ENCODE data around the gene SLCO2A1. TPM values are rescaled to one million over a fixed set of nuclear protein-coding genes. Genes with fewer than 3 reads are reported as not detected.

SLCO2A1 gene
- total RNA-seq, 4 donors from 2014 or later: 8.4 to 68.5 (median 22.7) TPM

DNA sequence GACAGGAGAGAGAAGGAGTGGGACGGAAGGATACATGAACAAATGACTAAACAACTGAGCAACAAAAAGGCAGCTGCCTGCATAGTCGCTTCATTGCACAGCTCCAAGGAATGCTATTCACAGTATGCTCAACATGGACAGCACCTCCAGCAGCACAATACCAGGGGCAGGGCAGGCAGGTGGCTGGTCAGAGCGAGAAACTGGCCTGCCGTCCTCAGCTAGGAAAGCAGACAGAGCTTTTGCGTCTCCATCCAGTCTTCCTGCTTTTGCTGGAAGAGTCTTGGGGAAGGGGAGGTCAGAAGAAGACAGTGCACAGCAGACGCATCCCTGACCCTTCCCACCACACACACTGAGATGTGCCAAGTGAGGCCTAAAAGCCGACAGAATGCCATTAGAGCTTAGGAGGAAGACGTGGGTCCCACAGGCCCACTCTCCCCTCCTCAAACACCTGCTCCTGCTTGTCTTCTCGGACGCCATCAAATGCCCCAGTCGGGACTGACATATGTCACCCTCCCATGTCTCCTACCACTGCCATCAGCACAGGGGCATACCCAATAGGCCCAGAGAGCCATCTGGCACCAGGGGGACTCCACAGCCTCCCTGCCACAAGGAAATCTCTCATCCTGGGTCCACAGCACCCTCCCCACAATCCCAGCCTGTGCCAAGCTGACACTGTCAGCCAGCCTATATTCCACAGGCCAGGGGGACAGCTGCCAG is 137.9 kb downstream of the SLCO2A1 start:
- Histone ChIP-seq H3K9me3 (no peaks in the 10 kb centered on the region), H3K4me3 (no peak overlapping the region), H3K36me3 (no peaks in the 10 kb centered on the region), H3K27me3 (peaks cover 28% of the 10 kb centered on the region), H3K4me1 (peaks cover 5 to 14% (median 12%) of the 10 kb centered on the region in 4 donors), H3K27ac (no peak overlapping the region)
- in situ Hi-C loops (cut with MboI; ENCODE audit: low pct_ligation_motif_present in 1 of 4, low pct_unique_long_range_greater_than_20kb in 1 of 4, low sequenced_read_pairs in 3 of 4) (no loop called here), intact Hi-C loops (cut with DNase I; ENCODE audit: low total_unique reads) (no loop called here)
- 68 to 91% methylated on average over 3 to 11 of the region's 11 CpGs for WGBS, 2 donors (ENCODE audit: low coverage in 1 of 2)
- no peak for DNase-seq
- TF ChIP-seq POLR2AphosphoS5 (IDR thresholded peaks at IDR 0.05) (no peak), POLR2A (IDR thresholded peaks at IDR 0.05) (no peak), CTCF (IDR thresholded peaks at IDR 0.05) (no peak), EP300 (IDR thresholded peaks at IDR 0.05; ENCODE audit: low read depth) (no peak)

DNA sequence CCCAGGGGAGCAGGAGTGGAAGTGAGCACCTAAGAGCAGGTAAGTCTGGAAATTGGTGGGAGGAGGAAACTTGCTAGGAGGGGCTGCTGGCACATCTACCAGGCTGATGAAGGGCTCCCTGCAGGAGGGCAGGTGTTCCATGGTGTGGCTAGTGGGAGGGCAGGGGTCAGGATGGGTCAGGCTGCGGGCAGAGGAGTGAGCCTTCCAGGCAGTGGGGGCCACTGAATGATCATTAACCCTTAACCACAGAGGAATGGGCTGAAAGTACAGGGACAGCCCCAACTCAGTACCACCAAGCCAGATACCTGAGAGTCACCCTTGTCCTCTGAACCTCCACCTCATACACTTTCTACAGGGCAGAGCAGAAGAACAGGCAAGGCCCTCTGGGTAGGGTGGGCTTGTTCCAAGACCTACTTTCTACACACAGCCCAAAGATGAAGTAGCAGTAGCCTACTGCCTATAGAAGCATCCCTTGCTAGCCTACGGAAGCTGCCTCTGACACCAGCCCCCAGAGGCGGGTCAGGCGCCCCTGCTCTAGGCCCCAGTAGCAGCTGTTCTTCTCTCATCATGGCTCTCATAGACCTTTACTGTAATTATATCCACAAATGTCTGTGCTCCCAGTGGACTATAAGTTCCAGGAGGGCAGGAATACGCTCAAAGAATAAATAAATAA is 138.6 kb downstream of the SLCO2A1 start:
- no peaks in the 10 kb centered on the region for H3K36me3 ChIP-seq
- H3K27ac ChIP-seq: no peak overlapping the region
- no peaks in the 10 kb centered on the region for H3K9me3 ChIP-seq
- no peak for DNase-seq
- intact Hi-C loops (cut with DNase I; ENCODE audit: low total_unique reads): no loop called here
- H3K4me3 ChIP-seq: no peak overlapping the region
- no peak for TF ChIP-seq EP300 (IDR thresholded peaks at IDR 0.05; ENCODE audit: low read depth)
- no peak for TF ChIP-seq CTCF (IDR thresholded peaks at IDR 0.05)
- TF ChIP-seq POLR2AphosphoS5 (IDR thresholded peaks at IDR 0.05): no peak
- TF ChIP-seq POLR2A (IDR thresholded peaks at IDR 0.05): no peak
- in situ Hi-C loops (cut with MboI; ENCODE audit: low pct_ligation_motif_present in 1 of 4, low pct_unique_long_range_greater_than_20kb in 1 of 4, low sequenced_read_pairs in 3 of 4): no loop called here
- H3K27me3 ChIP-seq: peaks cover 21% of the 10 kb centered on the region
- H3K4me1 ChIP-seq: peaks cover 5 to 14% (median 12%) of the 10 kb centered on the region in 4 donors
- 40 to 83% methylated on average over 1 to 5 of the region's 5 CpGs for WGBS, 2 donors (ENCODE audit: low coverage in 1 of 2)

DNA sequence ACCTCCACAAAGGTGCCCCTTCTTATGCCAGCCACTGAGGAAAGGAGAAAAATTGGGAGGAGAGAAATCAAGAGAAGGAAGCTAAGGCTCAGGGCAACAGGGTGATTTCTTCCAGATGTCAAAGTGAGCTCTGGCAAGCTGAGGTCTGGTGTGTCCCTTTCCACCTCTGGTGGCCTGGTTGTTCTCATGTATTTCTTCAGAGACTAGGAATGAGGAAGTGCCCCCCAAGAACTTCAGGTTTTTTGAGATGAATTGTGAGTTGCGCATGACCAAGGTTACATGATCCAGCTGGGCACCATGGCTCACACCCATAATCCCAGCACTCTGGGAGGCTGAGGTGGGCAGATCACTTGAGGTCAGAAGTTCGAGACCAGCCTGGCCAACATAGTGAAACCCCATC is 139.7 kb downstream of the SLCO2A1 start:
- Histone ChIP-seq H3K4me1 (peaks cover 5 to 10% (median 7%) of the 10 kb centered on the region in 4 donors), H3K4me3 (no peak overlapping the region), H3K27ac (no peak overlapping the region), H3K36me3 (no peaks in the 10 kb centered on the region), H3K27me3 (peaks cover 11% of the 10 kb centered on the region), H3K9me3 (no peaks in the 10 kb centered on the region)
- intact Hi-C loops (cut with DNase I; ENCODE audit: low total_unique reads): no loop called here
- DNase-seq: no peak
- TF ChIP-seq EP300 (IDR thresholded peaks at IDR 0.05; ENCODE audit: low read depth): no peak
- no peak for TF ChIP-seq POLR2AphosphoS5 (IDR thresholded peaks at IDR 0.05)
- no peak for TF ChIP-seq POLR2A (IDR thresholded peaks at IDR 0.05)
- no peak for TF ChIP-seq CTCF (IDR thresholded peaks at IDR 0.05)
- 77% methylated on average over 2 of the region's 2 CpGs; no CpG with 5 or more reads in 1 of the 2 donors for WGBS, 2 donors (ENCODE audit: low coverage in 1 of 2)
- in situ Hi-C loops (cut with MboI; ENCODE audit: low pct_ligation_motif_present in 1 of 4, low pct_unique_long_range_greater_than_20kb in 1 of 4, low sequenced_read_pairs in 3 of 4): no loop called here

GRCh38 chr3:133888726-133889340 is 140.9 kb downstream of the SLCO2A1 start:
- in situ Hi-C loops (cut with MboI; ENCODE audit: low pct_ligation_motif_present in 1 of 4, low pct_unique_long_range_greater_than_20kb in 1 of 4, low sequenced_read_pairs in 3 of 4) (no loop called here), intact Hi-C loops (cut with DNase I; ENCODE audit: low total_unique reads) (no loop called here)
- TF ChIP-seq CTCF (IDR thresholded peaks at IDR 0.05) (no peak), EP300 (IDR thresholded peaks at IDR 0.05; ENCODE audit: low read depth) (no peak), POLR2A (IDR thresholded peaks at IDR 0.05) (no peak), POLR2AphosphoS5 (IDR thresholded peaks at IDR 0.05) (no peak)
- H3K36me3 ChIP-seq: no peaks in the 10 kb centered on the region
- H3K4me1 ChIP-seq: peaks cover 0 to under 1% (median 0%) of the 10 kb centered on the region in 4 donors
- H3K4me3 ChIP-seq: no peak overlapping the region
- no peak overlapping the region for H3K27ac ChIP-seq
- H3K27me3 ChIP-seq: no peaks in the 10 kb centered on the region
- no peak for DNase-seq
- H3K9me3 ChIP-seq: no peaks in the 10 kb centered on the region
- 86 to 93% methylated on average over 7 to 9 of the region's 9 CpGs for WGBS, 2 donors (ENCODE audit: low coverage in 1 of 2)
